ENCODE results near the gene SLC9A9.

Gene SLC9A9

DNA sequence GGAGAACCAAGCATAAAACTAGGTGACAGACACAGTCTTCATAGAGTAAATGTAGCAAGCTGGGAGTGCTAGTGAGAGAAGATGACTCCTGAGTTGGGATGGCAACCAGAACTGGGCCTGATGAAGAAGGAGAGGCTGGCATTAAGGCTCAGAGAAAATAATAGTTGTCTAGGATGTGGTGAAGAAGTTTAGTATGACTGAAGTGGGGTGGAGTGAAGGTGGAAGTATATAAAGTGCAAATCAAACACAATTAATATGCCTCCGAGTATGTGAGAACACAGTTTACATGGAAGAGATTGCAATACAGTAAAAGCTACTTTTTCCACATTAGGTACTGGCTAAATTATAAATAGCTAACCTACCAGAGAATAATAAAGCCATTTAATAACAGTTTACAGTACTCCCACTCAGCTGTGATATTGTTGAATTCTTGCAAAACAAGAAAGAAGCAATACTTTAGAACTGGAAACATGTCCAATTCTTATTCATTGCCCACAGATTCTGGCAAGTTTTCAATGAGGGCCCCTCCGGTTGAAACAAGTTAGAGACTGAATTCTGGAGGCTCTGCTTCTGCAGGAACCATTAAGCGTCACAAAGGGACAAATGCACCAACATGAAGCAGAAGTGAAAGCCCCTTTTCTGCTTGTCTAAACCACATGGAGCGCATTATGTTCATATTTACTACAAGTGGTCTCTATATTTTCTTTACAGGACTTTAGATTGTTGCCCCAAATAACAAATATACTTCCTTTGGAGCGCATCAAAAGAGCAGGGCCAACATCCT lies 243.7 kb downstream of the SLC9A9 start:
- TF ChIP-seq CTCF (IDR thresholded peaks at IDR 0.05; ENCODE audit: control insufficient read depth, extremely low read depth, insufficient read depth): no peak
- no peak overlapping the region for H3K4me3 ChIP-seq (ENCODE audit: low read depth, low read length)
- DNase-seq (ENCODE audit: low read depth): no peak

- no peak for TF ChIP-seq CTCF (IDR thresholded peaks at IDR 0.05; ENCODE audit: control insufficient read depth, extremely low read depth, insufficient read depth)
- DNase-seq (ENCODE audit: low read depth): no peak
- H3K4me3 ChIP-seq (ENCODE audit: low read depth, low read length): no peak overlapping the region
Observed at GRCh38 chr3:143603774-143604173, 244.5 kb downstream of the SLC9A9 start.

DNA sequence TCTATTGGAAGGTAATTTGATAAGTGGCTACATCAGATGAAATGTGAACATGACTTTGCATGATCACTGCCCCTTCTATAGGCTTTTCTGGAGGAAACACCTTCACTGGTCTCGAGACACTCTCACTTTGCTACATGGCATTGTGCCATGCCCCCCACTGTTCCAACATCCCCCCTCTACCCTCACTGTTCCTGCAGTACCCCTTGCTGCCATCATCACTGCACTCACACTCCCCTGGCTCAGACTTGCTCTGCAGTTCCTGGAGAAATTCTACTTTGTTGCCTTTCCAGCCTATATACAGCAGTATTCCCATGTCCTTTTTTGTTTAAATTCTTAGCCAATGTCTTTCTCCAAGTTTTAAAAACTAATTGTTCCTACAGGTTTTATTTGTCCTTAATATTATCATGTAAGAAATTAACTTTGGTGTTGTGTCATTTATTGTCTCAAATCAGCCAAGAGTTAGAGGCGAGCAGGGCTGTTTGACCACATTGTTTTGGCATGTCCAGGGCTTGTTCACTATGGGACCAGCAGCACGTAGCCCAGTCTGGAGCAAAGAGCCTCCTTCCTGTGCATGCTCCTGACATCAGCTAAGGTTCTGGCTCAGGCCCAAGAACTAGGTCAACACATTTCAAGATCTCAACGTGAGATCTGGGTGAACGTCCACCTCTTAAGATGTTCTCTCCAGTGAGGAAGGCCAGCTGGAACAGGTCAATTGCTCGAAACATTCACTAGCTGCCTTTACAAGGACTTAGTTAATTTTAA lies 246.4 kb downstream of the SLC9A9 start:
- no peak overlapping the region for H3K4me3 ChIP-seq (ENCODE audit: low read depth, low read length)
- DNase-seq (ENCODE audit: low read depth): peak; percentile 95
- TF ChIP-seq CTCF (IDR thresholded peaks at IDR 0.05; ENCODE audit: control insufficient read depth, extremely low read depth, insufficient read depth): no peak

- DNase-seq (ENCODE audit: low read depth): no peak
- no peak overlapping the region for H3K4me3 ChIP-seq (ENCODE audit: low read depth, low read length)
- no peak for TF ChIP-seq CTCF (IDR thresholded peaks at IDR 0.05; ENCODE audit: control insufficient read depth, extremely low read depth, insufficient read depth)
Observed at GRCh38 chr3:143600756-143601718, 247.2 kb downstream of the SLC9A9 start.

DNA sequence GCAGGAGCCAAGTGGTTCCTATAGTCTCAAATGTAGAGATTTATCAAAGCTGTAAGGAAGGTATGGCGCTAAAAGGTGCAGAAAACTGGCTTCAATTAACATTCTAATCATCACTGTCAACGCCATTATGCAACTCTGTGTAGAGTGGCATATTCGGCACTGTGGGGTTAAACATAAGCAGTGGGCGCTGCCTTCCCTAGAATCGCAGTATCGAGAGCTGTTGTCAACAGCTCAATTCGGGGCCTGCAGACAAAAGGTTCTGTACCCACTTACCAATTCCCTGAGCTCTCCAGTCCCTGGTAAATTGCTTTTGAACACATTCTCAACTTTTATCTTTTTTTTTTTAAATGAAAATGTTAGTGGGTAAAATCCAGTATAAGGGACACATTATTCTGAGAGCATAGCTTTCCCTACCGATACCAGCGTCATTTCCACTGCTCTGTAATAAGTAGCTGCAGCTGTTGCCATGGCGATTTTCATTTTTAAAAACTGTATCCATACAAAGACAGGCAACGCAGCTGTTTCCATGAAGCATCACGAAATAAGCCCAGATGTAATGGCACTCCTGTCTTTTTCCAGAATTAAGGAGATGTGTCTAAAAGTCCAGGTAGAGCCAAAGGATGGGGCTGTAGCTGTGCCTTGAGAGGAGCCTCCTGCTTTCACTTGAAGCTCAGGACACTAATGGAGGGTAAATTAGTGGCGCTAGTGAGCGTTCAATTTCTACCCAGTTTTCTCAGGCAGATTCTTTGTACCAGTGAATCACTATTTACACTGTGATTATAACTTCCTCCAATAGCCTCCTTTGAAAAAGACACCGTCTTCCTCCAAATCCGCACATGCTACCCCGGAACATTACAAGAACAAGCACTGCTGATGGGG lies 250.3 kb downstream of the SLC9A9 start:
- H3K4me3 ChIP-seq (ENCODE audit: low read depth, low read length): no peak overlapping the region
- DNase-seq (ENCODE audit: low read depth): no peak
- TF ChIP-seq CTCF (IDR thresholded peaks at IDR 0.05; ENCODE audit: control insufficient read depth, extremely low read depth, insufficient read depth): no peak
